B cell (primary cell): ENCODE measurements around the gene CTPS1.

ENCODE experiments used
- CTCF ChIP-seq: fragments of 200-600 bp; IDR thresholded peaks from one replicate; pipeline ENCODE4 v1.8.0; 2022; ENCODE audit warnings: antibody characterized with exemption, mild to moderate bottlenecking
- EZH2 ChIP-seq: IDR thresholded peaks from 2 replicates; pipeline ENCODE4 v1.6.1; 2012; ENCODE audit warnings: borderline replicate concordance, low read depth, mild to moderate bottlenecking, moderate library complexity, low read length; ENCODE audit not compliant: insufficient read depth, poor library complexity, severe bottlenecking

GRCh38 chr1:40979241-40980067 lies at the start of gene CTPS1:
- peak; percentile 13 for TF ChIP-seq CTCF
- TF ChIP-seq EZH2, result no peak
